ENCODE results near the gene FGD3.

- no peak for TF ChIP-seq ZNF274 (IDR thresholded peaks at IDR 0.05; ENCODE audit: low read depth, low read length)
- no peak for TF ChIP-seq YY1 (IDR thresholded peaks at IDR 0.05; ENCODE audit: insufficient read depth, insufficient read length)
- TF ChIP-seq SUZ12 (IDR thresholded peaks at IDR 0.05; ENCODE audit: extremely low read depth, insufficient read depth, insufficient read length), result no peak
These were observed 63.8 kb downstream of the FGD3 start for GRCh38 chr9:93011114-93011513.
